NK-92 (cell line): ENCODE results near the gene SLC25A17.
"Not testable (repeated sequence)": the region's sequence is repeated elsewhere in the genome, so short reads cannot be mapped to it uniquely, and the experiment has no call there.

Experiments used
- DNase-seq: peaks from one replicate; lab custom pipeline; 2025; ENCODE audit not compliant: unreplicated experiment; lab: John Stamatoyannopoulos, UW

Gene SLC25A17

DNA sequence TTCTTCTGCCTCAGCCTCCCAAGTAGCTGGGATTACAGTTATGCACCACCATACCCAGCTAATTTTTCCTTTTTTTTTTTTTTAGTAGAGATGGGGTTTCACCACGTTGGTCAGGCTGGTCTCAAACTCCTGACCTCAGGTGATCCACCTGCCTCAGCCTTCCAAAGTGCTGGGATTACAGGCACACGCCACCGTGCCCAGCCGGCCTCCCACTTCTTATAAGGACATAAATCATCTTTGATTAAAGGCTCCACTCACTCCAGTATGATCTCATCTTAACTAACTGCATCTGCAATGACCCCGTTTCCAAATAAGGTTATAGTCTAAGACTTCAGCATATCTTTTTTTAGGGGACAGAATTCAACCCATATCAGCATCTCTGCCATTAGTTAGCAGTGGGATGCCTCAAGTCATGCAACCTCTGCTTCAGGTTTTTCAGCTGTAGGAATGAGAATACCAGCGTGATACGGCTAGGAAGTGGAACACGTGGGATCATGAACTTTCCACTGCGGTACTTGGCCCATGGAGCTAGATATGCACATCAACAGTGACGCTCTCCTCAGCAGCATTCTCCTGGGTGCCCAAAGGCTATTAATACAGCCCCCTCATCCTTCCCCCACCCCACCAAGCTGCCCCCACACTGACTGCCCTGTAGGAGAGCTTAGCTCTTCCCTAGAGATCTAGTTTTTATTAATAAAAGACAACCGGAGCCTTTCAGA lies 98.4 kb downstream of the SLC25A17 start:
- DNase-seq: no peak

DNA sequence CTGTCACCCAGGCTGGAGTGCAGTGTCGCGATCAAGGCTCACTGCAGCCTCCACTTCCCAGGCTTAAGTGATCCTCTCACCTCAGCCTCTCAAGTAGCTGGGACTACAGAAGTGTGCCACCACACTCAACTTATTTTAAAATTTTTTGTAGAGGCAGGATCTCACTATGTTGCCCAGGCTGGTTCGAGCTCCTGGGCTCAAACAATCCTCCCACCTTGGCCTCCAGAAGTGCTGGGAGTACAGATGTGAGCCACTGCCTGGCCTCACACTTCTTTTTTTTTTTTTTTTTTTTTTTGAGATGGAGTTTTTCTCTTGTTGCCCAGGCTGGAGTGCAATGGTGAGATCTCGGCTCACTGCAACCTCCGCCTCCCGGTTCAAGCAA lies 99.0 kb downstream of the SLC25A17 start:
- not testable (repeated sequence) for DNase-seq
